DND-41 (cell line): ENCODE results near the gene SNRNP70.

Experiments used
- CTCF ChIP-seq: IDR thresholded peaks from 2 replicates; pipeline ENCODE4 v1.5.1; 2012; ENCODE audit warnings: borderline replicate concordance, low read length, moderate library complexity, mild to moderate bottlenecking; ENCODE audit not compliant: poor library complexity, severe bottlenecking; ENCODE audit errors: extremely low read depth
- EZH2 ChIP-seq: IDR thresholded peaks from 3 replicates; pipeline ENCODE4 v1.6.1; 2012; ENCODE audit warnings: borderline replicate concordance, low read depth, mild to moderate bottlenecking, moderate library complexity, low read length, inconsistent platforms; ENCODE audit not compliant: severe bottlenecking

DNA sequence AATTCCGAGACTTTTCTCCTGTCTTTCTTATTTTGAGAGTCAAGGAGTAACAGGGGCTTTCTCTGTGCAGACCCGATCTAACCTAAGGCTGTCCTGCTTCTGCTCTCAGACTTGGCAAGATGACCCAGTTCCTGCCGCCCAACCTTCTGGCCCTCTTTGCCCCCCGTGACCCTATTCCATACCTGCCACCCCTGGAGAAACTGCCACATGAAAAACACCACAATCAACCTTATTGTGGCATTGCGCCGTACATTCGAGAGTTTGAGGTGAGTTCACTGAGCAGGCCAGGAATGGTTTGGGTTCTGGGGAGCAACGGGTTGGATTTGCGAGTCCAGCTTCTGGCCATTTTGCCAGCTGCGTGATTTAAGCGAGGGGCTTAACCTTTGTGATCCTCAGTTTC, 1.0 kb downstream of the SNRNP70 start:
- TF ChIP-seq CTCF (no peak), EZH2 (no peak)
